WTC11 (cell line): ENCODE results near the gene XIRP2. TPM values are rescaled to one million over a fixed set of nuclear protein-coding genes. Genes with fewer than 3 reads are reported as not detected.

Experiments used
- ATAC-seq: fragments of 200-7000 bp; cut with Tn5 transposase; 2 replicates; pipeline ENCODE4 v1.10.0; 2021; ENCODE audit warnings: mild to moderate bottlenecking, moderate library complexity
- CTCF ChIA-PET: fragments of 300-600 bp; sonication (Branson Sonifier 250); formaldehyde crosslinking; loops from one replicate; lab custom pipeline; 2021; ENCODE audit warnings: antibody characterized with exemption; lab: Charles Lee
- POLR2A ChIA-PET: fragments of 350-600 bp; sonication (Branson Sonifier 250); formaldehyde crosslinking; loops from one replicate; lab custom pipeline; 2021; ENCODE audit warnings: antibody characterized with exemption; lab: Charles Lee
- DNase-seq: peaks from one replicate; pipeline ENCODE4 v3.0.0; 2021; ENCODE audit warnings: low spot score
- H3K27ac Mint-ChIP-seq: 2 replicates; pipeline ENCODE4 v1.8.0; 2021; ENCODE audit warnings: mixed read lengths
- H3K27me3 Mint-ChIP-seq: 2 replicates; pipeline ENCODE4 v1.8.0; 2021; ENCODE audit warnings: low read depth, mild to moderate bottlenecking, moderate library complexity, mixed read lengths
- H3K36me3 Mint-ChIP-seq: 2 replicates; pipeline ENCODE4 v1.8.0; 2021; ENCODE audit warnings: mixed read lengths
- H3K4me1 Mint-ChIP-seq: 2 replicates; pipeline ENCODE4 v1.8.0; 2022; ENCODE audit warnings: mixed read lengths
- H3K4me3 Mint-ChIP-seq: 2 replicates; pipeline ENCODE4 v1.8.0; 2021; ENCODE audit warnings: mild to moderate bottlenecking, moderate library complexity, mixed read lengths
- H3K9me3 Mint-ChIP-seq: 2 replicates; pipeline ENCODE4 v1.8.0; 2021; ENCODE audit warnings: mixed read lengths
- AR ChIP-seq: fragments of 250-450 bp; sonication (Bioruptor Pico); IDR thresholded peaks from 2 replicates; pipeline ENCODE4 v1.9.0; 2021; ENCODE audit warnings: mild to moderate bottlenecking
- CREM ChIP-seq: sonication (generic); formaldehyde crosslinking; IDR thresholded peaks from 2 replicates; pipeline ENCODE4 v1.8.1; 2022; ENCODE audit warnings: mild to moderate bottlenecking, missing genetic modification reagents, moderate library complexity
- ESRRA ChIP-seq: sonication (generic); formaldehyde crosslinking; IDR thresholded peaks from 2 replicates; pipeline ENCODE4 v1.8.1; 2022; ENCODE audit warnings: mild to moderate bottlenecking, missing genetic modification reagents, borderline replicate concordance
- FOXJ3 ChIP-seq: sonication (generic); formaldehyde crosslinking; IDR thresholded peaks from 2 replicates; pipeline ENCODE4 v1.9.0; 2021; ENCODE audit warnings: missing genetic modification reagents, mild to moderate bottlenecking, borderline replicate concordance
- GABPB1 ChIP-seq: sonication (generic); formaldehyde crosslinking; IDR thresholded peaks from 2 replicates; pipeline ENCODE4 v1.8.1; 2023; ENCODE audit warnings: mild to moderate bottlenecking, missing genetic modification reagents
- GRHL2 ChIP-seq: fragments of 250-450 bp; sonication (Bioruptor Pico); IDR thresholded peaks from 2 replicates; pipeline ENCODE4 v1.8.0; 2022; ENCODE audit warnings: mild to moderate bottlenecking, moderate library complexity; ENCODE audit not compliant: insufficient replicate concordance, severe bottlenecking
- GTF2I ChIP-seq: fragments of 250-450 bp; sonication (Bioruptor Pico); conservative IDR thresholded peaks from 2 replicates; pipeline ENCODE4 v1.4.0; 2021; ENCODE audit warnings: mild to moderate bottlenecking
- HMGA2 ChIP-seq: fragments of 250-450 bp; sonication (Bioruptor Pico); IDR thresholded peaks from 2 replicates; pipeline ENCODE4 v1.4.0; 2021; ENCODE audit warnings: mild to moderate bottlenecking, moderate library complexity
- IRF2 ChIP-seq: sonication (generic); formaldehyde crosslinking; IDR thresholded peaks from 2 replicates; pipeline ENCODE4 v1.8.0; 2022; ENCODE audit warnings: low read depth, missing genetic modification reagents, borderline replicate concordance
- KAT7 ChIP-seq: sonication (generic); formaldehyde crosslinking; IDR thresholded peaks from 2 replicates; pipeline ENCODE4 v1.8.1; 2023; ENCODE audit warnings: missing genetic modification reagents, mild to moderate bottlenecking, borderline replicate concordance
- NFATC4 ChIP-seq: fragments of 250-450 bp; sonication (Bioruptor Pico); IDR thresholded peaks from 2 replicates; pipeline ENCODE4 v1.9.0; 2021; ENCODE audit warnings: mild to moderate bottlenecking
- NFE2L1 ChIP-seq: sonication (generic); formaldehyde crosslinking; IDR thresholded peaks from 2 replicates; pipeline ENCODE4 v1.8.1; 2023; ENCODE audit warnings: missing genetic modification reagents
- NFYB ChIP-seq: sonication (generic); formaldehyde crosslinking; conservative IDR thresholded peaks from 2 replicates; pipeline ENCODE4 v1.8.0; 2022; ENCODE audit warnings: low read depth, missing genetic modification reagents
- SOX15 ChIP-seq: fragments of 250-450 bp; sonication (Bioruptor Pico); IDR thresholded peaks from 2 replicates; pipeline ENCODE4 v1.9.0; 2021; ENCODE audit warnings: mild to moderate bottlenecking
- TP53 ChIP-seq: sonication (generic); formaldehyde crosslinking; IDR thresholded peaks from 2 replicates; pipeline ENCODE4 v1.8.1; 2023; ENCODE audit warnings: mild to moderate bottlenecking, missing genetic modification reagents
- USF1 ChIP-seq: sonication (generic); formaldehyde crosslinking; IDR thresholded peaks from 2 replicates; pipeline ENCODE4 v1.8.0; 2022; ENCODE audit warnings: mild to moderate bottlenecking, missing genetic modification reagents
- ZNF232 ChIP-seq: sonication (generic); formaldehyde crosslinking; IDR thresholded peaks from 2 replicates; pipeline ENCODE4 v1.8.0; 2022; ENCODE audit warnings: mild to moderate bottlenecking, missing genetic modification reagents
- ZNF396 ChIP-seq: fragments of 250-450 bp; sonication (Bioruptor Pico); IDR thresholded peaks from 2 replicates; pipeline ENCODE4 v1.8.0; 2021; ENCODE audit warnings: mild to moderate bottlenecking, moderate library complexity, borderline replicate concordance
- ZNF416 ChIP-seq: fragments of 250-450 bp; sonication (Bioruptor Pico); IDR thresholded peaks from 2 replicates; pipeline ENCODE4 v1.9.0; 2021; ENCODE audit warnings: mild to moderate bottlenecking, inconsistent platforms
- ZNF512 ChIP-seq: sonication (generic); formaldehyde crosslinking; IDR thresholded peaks from 2 replicates; pipeline ENCODE4 v1.8.1; 2022; ENCODE audit warnings: missing genetic modification reagents, borderline replicate concordance
- total RNA-seq: library from RNA; stranded (reverse); gene quantifications from 3 replicates; pipeline ENCODE4 v1.2.3, GENCODE V29; 2021
- TF ChIP-seq, protein P1 (sequence below): sonication (generic); formaldehyde crosslinking; IDR thresholded peaks from 2 replicates; pipeline ENCODE4 v1.8.1; 2023; ENCODE audit warnings: mild to moderate bottlenecking, moderate library complexity, missing genetic modification reagents
- TF ChIP-seq, protein P2 (sequence below): sonication (generic); formaldehyde crosslinking; IDR thresholded peaks from 2 replicates; pipeline ENCODE4 v1.8.0; 2022; ENCODE audit warnings: mild to moderate bottlenecking, missing genetic modification reagents

Gene XIRP2
- total RNA-seq, 1 experiment from 2014 or later: 0.87 TPM

- H3K27ac Mint-ChIP-seq: no peak overlapping the region
- TF ChIP-seq AR (CRISPR knock-in tag) (no peak), GRHL2 (CRISPR knock-in tag) (no peak), ZNF416 (CRISPR knock-in tag) (no peak), ESRRA (CRISPR knock-in tag) (no peak), NFATC4 (CRISPR knock-in tag) (no peak), FOXJ3 (CRISPR knock-in tag) (no peak), ZNF232 (CRISPR knock-in tag) (no peak), SOX15 (CRISPR knock-in tag) (no peak), HMGA2 (CRISPR knock-in tag) (no peak), GTF2I (CRISPR knock-in tag) (no peak), IRF2 (CRISPR knock-in tag) (no peak)
- TF ChIP-seq, protein P1, sequence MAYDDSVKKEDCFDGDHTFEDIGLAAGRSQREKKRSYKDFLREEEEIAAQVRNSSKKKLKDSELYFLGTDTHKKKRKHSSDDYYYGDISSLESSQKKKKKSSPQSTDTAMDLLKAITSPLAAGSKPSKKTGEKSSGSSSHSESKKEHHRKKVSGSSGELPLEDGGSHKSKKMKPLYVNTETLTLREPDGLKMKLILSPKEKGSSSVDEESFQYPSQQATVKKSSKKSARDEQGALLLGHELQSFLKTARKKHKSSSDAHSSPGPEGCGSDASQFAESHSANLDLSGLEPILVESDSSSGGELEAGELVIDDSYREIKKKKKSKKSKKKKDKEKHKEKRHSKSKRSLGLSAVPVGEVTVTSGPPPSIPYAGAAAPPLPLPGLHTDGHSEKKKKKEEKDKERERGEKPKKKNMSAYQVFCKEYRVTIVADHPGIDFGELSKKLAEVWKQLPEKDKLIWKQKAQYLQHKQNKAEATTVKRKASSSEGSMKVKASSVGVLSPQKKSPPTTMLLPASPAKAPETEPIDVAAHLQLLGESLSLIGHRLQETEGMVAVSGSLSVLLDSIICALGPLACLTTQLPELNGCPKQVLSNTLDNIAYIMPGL (CRISPR knock-in tag): no peak
- TF ChIP-seq, all 79 proteins: peak for 0
- peaks cover 13% of the 10 kb centered on the region for H3K4me1 Mint-ChIP-seq
- ChIA-PET CTCF (no interaction called here), POLR2A (no interaction called here)
- H3K27me3 Mint-ChIP-seq: no peaks in the 10 kb centered on the region
- DNase-seq (no peak), ATAC-seq (no peak)
- no peaks in the 10 kb centered on the region for H3K36me3 Mint-ChIP-seq
- H3K9me3 Mint-ChIP-seq: no peaks in the 10 kb centered on the region
- no peak overlapping the region for H3K4me3 Mint-ChIP-seq
Measured at GRCh38 chr2:167132066-167132465, 243.8 kb downstream of the XIRP2 start.

GRCh38 chr2:167132906-167133555 is 244.8 kb downstream of the XIRP2 start:
- no peaks in the 10 kb centered on the region for H3K36me3 Mint-ChIP-seq
- TF ChIP-seq AR (CRISPR knock-in tag): no peak
- no peak for TF ChIP-seq USF1 (CRISPR knock-in tag)
- TF ChIP-seq NFE2L1 (CRISPR knock-in tag): no peak
- TF ChIP-seq KAT7 (CRISPR knock-in tag): no peak
- TF ChIP-seq SOX15 (CRISPR knock-in tag): no peak
- TF ChIP-seq NFYB (CRISPR knock-in tag): no peak
- TF ChIP-seq ZNF512: no peak
- TF ChIP-seq GABPB1 (CRISPR knock-in tag): no peak
- TF ChIP-seq ZNF396 (CRISPR knock-in tag): no peak
- TF ChIP-seq ZNF232 (CRISPR knock-in tag): no peak
- TF ChIP-seq TP53 (CRISPR knock-in tag): no peak
- TF ChIP-seq CREM: no peak
- TF ChIP-seq, protein P2, sequence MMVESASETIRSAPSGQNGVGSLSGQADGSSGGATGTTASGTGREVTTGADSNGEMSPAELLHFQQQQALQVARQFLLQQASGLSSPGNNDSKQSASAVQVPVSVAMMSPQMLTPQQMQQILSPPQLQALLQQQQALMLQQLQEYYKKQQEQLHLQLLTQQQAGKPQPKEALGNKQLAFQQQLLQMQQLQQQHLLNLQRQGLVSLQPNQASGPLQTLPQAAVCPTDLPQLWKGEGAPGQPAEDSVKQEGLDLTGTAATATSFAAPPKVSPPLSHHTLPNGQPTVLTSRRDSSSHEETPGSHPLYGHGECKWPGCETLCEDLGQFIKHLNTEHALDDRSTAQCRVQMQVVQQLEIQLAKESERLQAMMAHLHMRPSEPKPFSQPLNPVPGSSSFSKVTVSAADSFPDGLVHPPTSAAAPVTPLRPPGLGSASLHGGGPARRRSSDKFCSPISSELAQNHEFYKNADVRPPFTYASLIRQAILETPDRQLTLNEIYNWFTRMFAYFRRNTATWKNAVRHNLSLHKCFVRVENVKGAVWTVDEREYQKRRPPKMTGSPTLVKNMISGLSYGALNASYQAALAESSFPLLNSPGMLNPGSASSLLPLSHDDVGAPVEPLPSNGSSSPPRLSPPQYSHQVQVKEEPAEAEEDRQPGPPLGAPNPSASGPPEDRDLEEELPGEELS (CRISPR knock-in tag): no peak
- TF ChIP-seq, all 79 proteins: peak for 0
- peaks cover 10% of the 10 kb centered on the region for H3K4me1 Mint-ChIP-seq
- no peak overlapping the region for H3K27ac Mint-ChIP-seq
- ChIA-PET POLR2A (no interaction called here), CTCF (no interaction called here)
- H3K9me3 Mint-ChIP-seq: no peaks in the 10 kb centered on the region
- H3K27me3 Mint-ChIP-seq: no peaks in the 10 kb centered on the region
- ATAC-seq: no peak
- DNase-seq: no peak
- H3K4me3 Mint-ChIP-seq: no peak overlapping the region
